Spleen (tissue), 7 donors: ENCODE results near the gene LRRC28.
A peak's percentile ranks its signal among the peaks of the same experiment; 100 is the strongest.

Experiments
- POLR2A ChIP-seq, 3 donors: fragments of 450-650 bp; IDR thresholded peaks; one replicate each; pipeline ENCODE4 v1.5.1; 2017; ENCODE audit warnings: antibody characterized with exemption in 3 of 3, mild to moderate bottlenecking in 1 of 3
- POLR2AphosphoS5 ChIP-seq, 3 donors: sonication (generic); formaldehyde crosslinking; IDR thresholded peaks; one replicate each; pipeline ENCODE4 v1.5.1; 2017; ENCODE audit warnings: antibody characterized with exemption in 3 of 3
- TF ChIP-seq, protein P1 (sequence below), 11 experiments: fragments of 200-600 bp in 7 of 11; fragments of 450-650 bp in 4 of 11; sonication (generic) in 4 of 11; IDR thresholded peaks in 8 of 11; conservative IDR thresholded peaks in 3 of 11; 1 replicate in 7 of 11; 2 replicates in 4 of 11; pipeline versions ENCODE4 v1.4.0 to v1.8.0; 2016 to 2021; ENCODE audit warnings: antibody characterized with exemption in 11 of 11, inconsistent platforms in 4 of 11, mild to moderate bottlenecking in 1 of 11
- donor health status: DM: no; HTN: no; CAD: no; lungs with moderate emphysema.
- donor health status: DM: no; HTN: no; CAD: no.
- donor health status: DM: no; HTN: no; CAD: no.

DNA sequence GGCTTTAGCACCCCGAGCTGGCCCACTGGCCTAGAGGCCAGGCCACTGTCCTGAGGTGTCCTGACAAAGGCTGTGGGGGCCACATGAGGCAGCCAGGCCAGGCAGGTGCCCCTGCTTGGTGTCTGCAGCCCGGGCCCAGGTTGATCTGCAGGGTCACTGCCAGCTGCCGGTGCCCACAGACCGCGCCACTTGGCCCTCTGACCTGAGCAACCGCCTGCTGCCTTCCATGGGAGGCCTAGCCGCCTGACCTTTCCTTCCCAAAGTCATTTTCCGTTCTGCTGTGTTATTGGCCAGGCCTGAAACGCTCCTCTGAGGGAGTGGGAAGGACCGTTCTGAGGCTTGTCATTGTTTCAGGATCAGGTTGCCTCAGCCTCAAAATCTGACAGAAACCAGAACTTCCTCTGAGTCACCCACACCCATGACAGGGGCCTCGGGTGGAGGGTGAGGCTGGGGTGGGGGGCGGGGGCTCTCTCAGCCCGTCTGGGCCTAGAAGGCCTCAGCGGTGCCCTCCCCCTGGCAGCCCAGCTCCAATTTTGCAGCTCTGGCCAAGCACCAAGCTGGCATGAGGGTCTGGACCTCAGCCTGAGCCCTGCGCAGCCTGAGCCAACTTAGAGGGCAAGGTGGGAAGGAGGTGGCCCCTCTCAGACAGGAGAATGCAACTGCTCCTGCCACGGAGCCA, 173.8 kb downstream of the LRRC28 start:
- peak in 1 of 3 donors; percentile 13 for TF ChIP-seq POLR2AphosphoS5 (IDR thresholded peaks at IDR 0.05)
- TF ChIP-seq, protein P1, sequence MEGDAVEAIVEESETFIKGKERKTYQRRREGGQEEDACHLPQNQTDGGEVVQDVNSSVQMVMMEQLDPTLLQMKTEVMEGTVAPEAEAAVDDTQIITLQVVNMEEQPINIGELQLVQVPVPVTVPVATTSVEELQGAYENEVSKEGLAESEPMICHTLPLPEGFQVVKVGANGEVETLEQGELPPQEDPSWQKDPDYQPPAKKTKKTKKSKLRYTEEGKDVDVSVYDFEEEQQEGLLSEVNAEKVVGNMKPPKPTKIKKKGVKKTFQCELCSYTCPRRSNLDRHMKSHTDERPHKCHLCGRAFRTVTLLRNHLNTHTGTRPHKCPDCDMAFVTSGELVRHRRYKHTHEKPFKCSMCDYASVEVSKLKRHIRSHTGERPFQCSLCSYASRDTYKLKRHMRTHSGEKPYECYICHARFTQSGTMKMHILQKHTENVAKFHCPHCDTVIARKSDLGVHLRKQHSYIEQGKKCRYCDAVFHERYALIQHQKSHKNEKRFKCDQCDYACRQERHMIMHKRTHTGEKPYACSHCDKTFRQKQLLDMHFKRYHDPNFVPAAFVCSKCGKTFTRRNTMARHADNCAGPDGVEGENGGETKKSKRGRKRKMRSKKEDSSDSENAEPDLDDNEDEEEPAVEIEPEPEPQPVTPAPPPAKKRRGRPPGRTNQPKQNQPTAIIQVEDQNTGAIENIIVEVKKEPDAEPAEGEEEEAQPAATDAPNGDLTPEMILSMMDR (IDR thresholded peaks at IDR 0.05 in 8 of 11, conservative IDR thresholded peaks at IDR 0.05 in 3 of 11), result no peak
- TF ChIP-seq POLR2A (IDR thresholded peaks at IDR 0.05), result no peak
